SU-DHL-6 (cell line): Measurements from ENCODE around the gene EMID1.

Source experiments
- CTCF ChIP-seq: fragments of 200-600 bp; sonication (generic); IDR thresholded peaks from one replicate; pipeline ENCODE4 v1.5.1; 2017; ENCODE audit warnings: antibody characterized with exemption, mild to moderate bottlenecking, low read length, moderate library complexity; ENCODE audit not compliant: insufficient read depth, poor library complexity, severe bottlenecking
- EZH2phosphoT487 ChIP-seq: fragments of 200-600 bp; sonication (generic), shearing (Covaris generic); conservative IDR thresholded peaks from 2 replicates; pipeline ENCODE4 v1.6.1; 2018; ENCODE audit warnings: mild to moderate bottlenecking, antibody characterized with exemption, low read length, moderate library complexity, mixed read lengths

- TF ChIP-seq CTCF = no peak
- TF ChIP-seq EZH2phosphoT487 = no peak
Observed at GRCh38 chr22:29195964-29196666, 9.6 kb upstream of the EMID1 start.
